Prostate gland (tissue), 2 donors: ENCODE measurements around the gene P2RX1. TPM values are rescaled to one million over a fixed set of nuclear protein-coding genes. Genes with fewer than 3 reads are reported as not detected.
A peak's percentile ranks its signal among the peaks of the same experiment; 100 is the strongest.

Experiments
- DNase-seq: peaks from one replicate; pipeline ENCODE4 v3.0.0-alpha.2; 2019; ENCODE audit warnings: low spot score
- H3K27ac ChIP-seq, 2 donors: fragments of 200-600 bp; sonication (generic); 2 replicates each; pipeline ENCODE4 v1.5.1; 2017 to 2019
- H3K27me3 ChIP-seq: fragments of 200-600 bp; sonication (generic); replicated peaks from 2 replicates; pipeline ENCODE4 v1.5.1; 2019; ENCODE audit not compliant: insufficient read depth
- H3K36me3 ChIP-seq, 2 donors: fragments of 200-600 bp; sonication (generic); 1 replicate in 1 of 2; 2 replicates in 1 of 2; pipeline versions ENCODE4 v1.5.1 to v1.8.1; 2017 to 2019
- H3K4me1 ChIP-seq: fragments of 200-600 bp; sonication (generic); replicated peaks from 2 replicates; pipeline ENCODE4 v1.5.1; 2019
- H3K4me3 ChIP-seq, 2 donors: fragments of 200-600 bp; sonication (generic); 2 replicates each; pipeline ENCODE4 v1.5.1; 2017 to 2019
- H3K9me3 ChIP-seq: fragments of 200-600 bp; sonication (generic); 2 replicates; pipeline ENCODE4 v1.5.1; 2017
- CTCF ChIP-seq, 4 experiments: fragments of 200-600 bp in 2 of 4; fragments of 450-650 bp in 2 of 4; sonication (generic) in 2 of 4; IDR thresholded peaks; 1 replicate in 3 of 4; 2 replicates in 1 of 4; pipeline ENCODE4 v1.5.1; 2016 to 2019; ENCODE audit warnings: antibody characterized with exemption in 4 of 4, mild to moderate bottlenecking in 2 of 4, moderate library complexity in 2 of 4
- POLR2A ChIP-seq: fragments of 450-650 bp; IDR thresholded peaks from one replicate; pipeline ENCODE4 v1.6.1; 2016; ENCODE audit warnings: antibody characterized with exemption, mild to moderate bottlenecking
- POLR2AphosphoS5 ChIP-seq: sonication (generic); formaldehyde crosslinking; IDR thresholded peaks from one replicate; pipeline ENCODE4 v1.6.1; 2017; ENCODE audit warnings: antibody characterized with exemption
- WGBS: methylation state at CpG from one replicate; pipeline ENCODE4 v1.1.5; 2018; 5-methylcytosine and 5-hydroxymethylcytosine counted together
- intact Hi-C: fragments of 100-400 bp; cut with DNase I; formaldehyde crosslinking; loops from one replicate; pipeline ENCODE4 v1.14.2; 2022
- total RNA-seq, 2 donors: library from RNA; depleted of rRNA; stranded (reverse); fragments of >200 nt; gene quantifications; one replicate each; pipeline ENCODE4 v1.1.0, GENCODE V29; 2016

Gene P2RX1
- total RNA-seq, 2 donors from 2014 or later = 3.8 to 22.5 TPM

DNA sequence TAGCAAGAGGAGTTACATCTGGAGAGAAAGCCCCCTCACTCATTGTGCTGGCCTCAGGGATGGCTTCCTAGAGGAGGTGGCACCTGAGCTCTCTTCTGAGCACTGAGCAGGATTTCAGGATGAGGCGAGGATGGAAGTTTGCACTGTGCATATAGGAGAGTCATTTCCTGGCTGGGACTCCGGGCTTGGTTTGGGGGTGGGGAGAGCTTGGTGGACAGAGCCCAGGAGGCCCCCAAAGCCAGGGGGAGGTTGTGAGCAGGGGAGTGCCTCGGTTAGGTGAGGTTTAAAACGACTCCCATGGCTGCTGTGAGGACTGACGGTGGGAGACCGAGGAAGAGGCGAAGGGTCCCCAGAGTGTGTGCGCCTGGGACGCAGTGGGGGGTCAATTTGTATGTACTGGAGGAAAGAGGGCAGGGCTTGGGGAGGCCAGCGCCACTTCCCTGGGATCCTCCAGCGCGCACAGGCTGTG, 24.6 kb downstream of the P2RX1 start:
- intact Hi-C loops = no loop called here
- TF ChIP-seq POLR2A = no peak
- no peak for TF ChIP-seq CTCF (IDR thresholded peaks at IDR 0.05)
- no peak for TF ChIP-seq POLR2AphosphoS5

GRCh38 chr17:3890878-3891219, 25.4 kb downstream of the P2RX1 start:
- WGBS = 66% methylated on average over 4 of the region's 4 CpGs
- H3K4me1 ChIP-seq = peaks cover 24% of the 10 kb centered on the region

More for the DNA sequence above, 24.6 kb downstream of the P2RX1 start:
- Histone ChIP-seq H3K9me3 (no peaks in the 10 kb centered on the region), H3K27me3 (no peaks in the 10 kb centered on the region), H3K4me1 (peaks cover 24% of the 10 kb centered on the region), H3K4me3 (peak overlapping the region; percentile 55 to 57), H3K36me3 (no peaks in the 10 kb centered on the region), H3K27ac (peak overlapping the region; percentile 42 to 87)
- WGBS = 58% methylated on average over 12 of the region's 12 CpGs
- no peak for DNase-seq

DNA sequence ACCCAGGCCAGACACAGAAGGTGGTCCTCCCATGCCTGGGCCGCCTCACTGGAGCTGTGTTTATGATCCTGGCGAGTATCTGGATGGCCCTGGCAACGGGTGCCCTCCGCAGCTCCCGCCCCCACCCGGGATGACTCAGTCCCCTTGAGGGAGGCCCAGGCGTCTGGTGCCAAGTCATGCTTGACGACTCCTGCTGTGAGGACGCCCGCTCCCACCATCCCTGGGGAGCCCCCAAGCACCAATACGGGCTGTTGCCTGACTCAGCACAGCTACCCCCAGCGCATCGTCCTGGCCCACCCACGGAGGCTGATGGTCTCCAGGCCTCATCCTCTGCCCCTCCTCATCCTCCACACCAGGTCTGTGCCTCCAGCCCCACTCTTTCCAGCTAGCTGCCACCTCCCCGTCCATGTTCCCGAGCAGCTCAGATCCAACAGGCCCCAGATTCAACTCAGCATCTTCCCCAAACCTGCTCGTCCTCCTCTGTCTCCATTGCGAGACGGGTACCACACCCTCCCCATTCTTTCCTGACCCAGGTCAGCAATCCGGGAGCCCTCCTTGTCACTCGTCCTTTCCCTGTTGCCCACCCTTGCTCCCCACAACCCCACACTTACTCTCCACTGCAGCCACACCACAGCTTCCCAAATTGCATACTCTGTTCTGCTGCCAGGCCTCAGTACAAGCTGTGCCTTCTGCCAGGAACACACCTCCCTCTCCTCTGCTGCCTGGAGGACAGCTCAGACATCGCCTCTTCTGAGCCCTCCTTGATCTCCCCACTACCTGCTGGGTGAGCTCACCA, 26.0 kb downstream of the P2RX1 start:
- DNase-seq = peak; percentile 56
- Histone ChIP-seq H3K9me3 (no peaks in the 10 kb centered on the region), H3K27ac (peak overlapping the region; percentile 87 to 90), H3K36me3 (no peaks in the 10 kb centered on the region), H3K4me3 (no peak overlapping the region), H3K4me1 (peaks cover 24% of the 10 kb centered on the region), H3K27me3 (no peaks in the 10 kb centered on the region)
- intact Hi-C loops = no loop called here
- WGBS = 35% methylated on average over 22 of the region's 22 CpGs
- TF ChIP-seq CTCF (IDR thresholded peaks at IDR 0.05) = no peak
- TF ChIP-seq POLR2A = peak; percentile 32
- peak; percentile 22 for TF ChIP-seq POLR2AphosphoS5

More at GRCh38 chr17:3890878-3891219, 25.4 kb downstream of the P2RX1 start:
- Histone ChIP-seq H3K27ac (peak overlapping the region; percentile 87 to 90), H3K9me3 (no peaks in the 10 kb centered on the region), H3K27me3 (no peaks in the 10 kb centered on the region), H3K4me3 (no peak overlapping the region), H3K36me3 (no peaks in the 10 kb centered on the region)
- intact Hi-C loops = no loop called here
- TF ChIP-seq CTCF (IDR thresholded peaks at IDR 0.05) (no peak), POLR2AphosphoS5 (no peak), POLR2A (no peak)
- no peak for DNase-seq

- 76% methylated on average over 17 of the region's 17 CpGs for WGBS
- no peak for TF ChIP-seq POLR2A
- no peak for TF ChIP-seq CTCF (IDR thresholded peaks at IDR 0.05)
- no peak for TF ChIP-seq POLR2AphosphoS5
- no peaks in the 10 kb centered on the region for H3K9me3 ChIP-seq
- H3K27me3 ChIP-seq = no peaks in the 10 kb centered on the region
- H3K4me1 ChIP-seq = peaks cover 23% of the 10 kb centered on the region
- intact Hi-C loops = no loop called here
- H3K27ac ChIP-seq = peak overlapping the region; percentile 87 to 90
- no peak overlapping the region for H3K4me3 ChIP-seq
- H3K36me3 ChIP-seq = no peaks in the 10 kb centered on the region
- no peak for DNase-seq
Observed at GRCh38 chr17:3889325-3890012, 26.8 kb downstream of the P2RX1 start.
